HepG2 (cell line): ENCODE results near the gene PCSK5. TPM values are rescaled to one million over a fixed set of nuclear protein-coding genes. Genes with fewer than 3 reads are reported as not detected.

ENCODE experiments used
- DMAP1 ChIP-seq: IDR thresholded peaks from 2 replicates; pipeline ENCODE4 v1.6.1; 2016
- GABPA ChIP-seq, 2 experiments: IDR thresholded peaks; 2 replicates each; pipeline ENCODE4 v1.6.1; 2011 to 2016; ENCODE audit warnings: low read depth in 2 of 2, low read length in 1 of 2, missing biosample characterization in 1 of 2, missing genetic modification characterization in 1 of 2
- GATAD1 ChIP-seq: IDR thresholded peaks from 2 replicates; pipeline ENCODE4 v1.6.1; 2016; ENCODE audit warnings: missing genetic modification reagents, missing compliant biosample characterization
- HOMEZ ChIP-seq: IDR thresholded peaks from 2 replicates; pipeline ENCODE4 v1.6.1; 2016; ENCODE audit warnings: low read depth
- MAFK ChIP-seq, 2 experiments: IDR thresholded peaks in 1 of 2; conservative IDR thresholded peaks in 1 of 2; 2 replicates each; pipeline ENCODE4 v1.6.1; 2011; ENCODE audit warnings: improper control_type of control experiment in 2 of 2, low read length in 2 of 2
- MLX ChIP-seq: IDR thresholded peaks from 2 replicates; pipeline ENCODE4 v1.6.1; 2016
- NFYB ChIP-seq: sonication (generic); formaldehyde crosslinking; IDR thresholded peaks from 2 replicates; pipeline ENCODE4 v1.4.0; 2020; ENCODE audit warnings: missing genetic modification reagents
- POLR2AphosphoS5 ChIP-seq: IDR thresholded peaks from 2 replicates; pipeline ENCODE4 v1.6.1; 2012; ENCODE audit warnings: low read depth, low read length
- RFX1 ChIP-seq: fragments of 450-650 bp; IDR thresholded peaks from 2 replicates; pipeline ENCODE4 v1.6.1; 2017
- RFX3 ChIP-seq: IDR thresholded peaks from 2 replicates; pipeline ENCODE4 v1.6.1; 2016; ENCODE audit warnings: missing biosample characterization, missing genetic modification reagents
- SATB2 ChIP-seq: sonication (generic); formaldehyde crosslinking; IDR thresholded peaks from 2 replicates; pipeline ENCODE4 v1.5.0; 2020; ENCODE audit warnings: missing genetic modification reagents
- ZBTB26 ChIP-seq: IDR thresholded peaks from 2 replicates; pipeline ENCODE4 v1.6.1; 2016; ENCODE audit warnings: missing compliant biosample characterization, missing genetic modification reagents, borderline replicate concordance
- ZBTB7B ChIP-seq: sonication (generic); formaldehyde crosslinking; IDR thresholded peaks from 2 replicates; pipeline ENCODE4 v1.4.0; 2020; ENCODE audit warnings: missing genetic modification reagents
- ZNF10 ChIP-seq: sonication (generic); formaldehyde crosslinking; IDR thresholded peaks from 2 replicates; pipeline ENCODE4 v1.4.0; 2020; ENCODE audit warnings: mild to moderate bottlenecking, low read depth, missing genetic modification reagents, borderline replicate concordance
- ZNF121 ChIP-seq: sonication (generic); formaldehyde crosslinking; IDR thresholded peaks from 2 replicates; pipeline ENCODE4 v1.5.0; 2020; ENCODE audit warnings: mild to moderate bottlenecking, missing genetic modification reagents
- ZNF318 ChIP-seq: sonication (generic); formaldehyde crosslinking; IDR thresholded peaks from 2 replicates; pipeline ENCODE4 v1.4.0; 2020; ENCODE audit warnings: mild to moderate bottlenecking, missing genetic modification reagents
- ZNF354B ChIP-seq: sonication (generic); formaldehyde crosslinking; IDR thresholded peaks from 2 replicates; pipeline ENCODE4 v1.8.0; 2022; ENCODE audit warnings: mild to moderate bottlenecking, missing genetic modification reagents
- polyA plus RNA-seq, 8 experiments: library from polyadenylated mRNA; depleted of rRNA in 3 of 8; stranded (reverse) in 7 of 8; unstranded in 1 of 8; fragments of >200 nt; fragmentation: Illumina TruSeq in 4 of 8; extraction: Trizol in 4 of 8; gene quantifications; 2 replicates each; pipeline versions ENCODE4 v1.2.1 to v1.2.3, GENCODE V29; 2011 to 2016; ENCODE audit warnings: low read depth in 4 of 8, missing spikeins in 1 of 8, mixed read lengths in 1 of 8; ENCODE audit not compliant: insufficient read depth in 1 of 8
- total RNA-seq, 5 experiments: library from RNA; depleted of rRNA; stranded (reverse); fragments of >200 nt; fragmentation: Illumina TruSeq; extraction: Trizol; gene quantifications; 2 replicates each; pipeline ENCODE4 v1.2.3, GENCODE V29; 2016; ENCODE audit warnings: low read depth in 1 of 5

The PCSK5 gene
- total and polyA plus RNA-seq, 2 of the 13 experiments (the other 11 are each of a cell fraction or from before 2014, with no cell fraction given), result 0.55 to 0.66 TPM

- no peak for TF ChIP-seq ZNF318
- no peak for TF ChIP-seq RFX3 (CRISPR knock-in tag)
- no peak for TF ChIP-seq GABPA (IDR thresholded peaks at IDR 0.05; ENCODE audit: low read depth, low read length)
- 0 out of 2 replicates have a peak, but pooled peaks have one; percentile 34 for TF ChIP-seq GABPA (CRISPR knock-in tag; IDR thresholded peaks at IDR 0.05; ENCODE audit: low read depth)
- TF ChIP-seq DMAP1 (CRISPR knock-in tag), result peak; percentile 56; the same call in 1 of the 2 replicates
- 0 out of 4 replicates have a peak, but pooled peaks of 1 of the 2 experiments have one; percentile 2 for TF ChIP-seq MAFK (conservative IDR thresholded peaks at IDR 0.05 in 1 of 2, IDR thresholded peaks at IDR 0.05 in 1 of 2; ENCODE audit: low read length in 2 of 2)
- TF ChIP-seq ZNF354B, result no peak
- TF ChIP-seq ZBTB26 (CRISPR knock-in tag), result no peak
- TF ChIP-seq GATAD1 (CRISPR knock-in tag), result peak; percentile 50
- no peak for TF ChIP-seq RFX1
- no peak for TF ChIP-seq SATB2 (CRISPR knock-in tag)
- peak; percentile 77 for TF ChIP-seq HOMEZ (CRISPR knock-in tag)
- TF ChIP-seq NFYB (CRISPR knock-in tag), result peak; percentile 39; the same call in 1 of the 2 replicates
- 0 out of 2 replicates have a peak, but pooled peaks have one; percentile 33 for TF ChIP-seq MLX (CRISPR knock-in tag)
- TF ChIP-seq POLR2AphosphoS5, result no peak
- TF ChIP-seq ZNF121 (CRISPR knock-in tag), result 0 out of 2 replicates have a peak, but pooled peaks have one; percentile 38
- peak; percentile 58; the same call in 1 of the 2 replicates for TF ChIP-seq ZBTB7B (CRISPR knock-in tag)
- TF ChIP-seq ZNF10 (CRISPR knock-in tag), result no peak
Measured at GRCh38 chr9:76373173-76373783, 482.8 kb downstream of the PCSK5 start (continued).
